ENCODE measurements around the gene TSPAN19.

- TF ChIP-seq CTCF (IDR thresholded peaks at IDR 0.05; ENCODE audit: low read depth, low read length, poor library complexity, severe bottlenecking) (no peak), EZH2phosphoT487 (IDR thresholded peaks at IDR 0.05; ENCODE audit: borderline replicate concordance, low read length) (no peak)
Observed at GRCh38 chr12:84995641-84996040, 40.4 kb downstream of the TSPAN19 start.

Data from DOHH2 (cell line).